GM12801 (cell line): ENCODE measurements around the gene OR8B8.

Experiments
- TF ChIP-seq, protein P1 (sequence below): IDR thresholded peaks from one replicate; pipeline ENCODE4 v1.5.1; 2011; ENCODE audit warnings: control low read depth; ENCODE audit not compliant: insufficient read length; ENCODE audit errors: extremely low read depth

OR8B8 gene

DNA sequence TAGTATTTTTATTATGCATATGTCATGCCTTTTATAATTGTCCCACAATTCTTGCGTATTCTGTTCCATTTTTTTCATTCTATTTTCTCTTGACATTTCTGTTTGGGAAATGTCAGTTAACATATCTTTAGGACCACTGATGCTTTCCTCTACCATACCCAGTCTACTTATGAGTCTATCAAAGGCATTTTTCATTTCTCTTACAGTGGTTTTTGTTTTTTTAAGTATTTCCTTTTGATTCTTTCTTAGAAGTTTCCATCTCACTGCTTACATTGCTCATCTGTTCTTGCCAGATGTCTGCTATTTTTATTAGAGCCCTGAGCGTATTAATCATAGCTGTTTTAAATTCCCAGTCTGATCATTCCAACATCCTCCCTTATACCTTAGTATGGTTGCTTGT, 29.3 kb upstream of the OR8B8 start:
- TF ChIP-seq, protein P1, sequence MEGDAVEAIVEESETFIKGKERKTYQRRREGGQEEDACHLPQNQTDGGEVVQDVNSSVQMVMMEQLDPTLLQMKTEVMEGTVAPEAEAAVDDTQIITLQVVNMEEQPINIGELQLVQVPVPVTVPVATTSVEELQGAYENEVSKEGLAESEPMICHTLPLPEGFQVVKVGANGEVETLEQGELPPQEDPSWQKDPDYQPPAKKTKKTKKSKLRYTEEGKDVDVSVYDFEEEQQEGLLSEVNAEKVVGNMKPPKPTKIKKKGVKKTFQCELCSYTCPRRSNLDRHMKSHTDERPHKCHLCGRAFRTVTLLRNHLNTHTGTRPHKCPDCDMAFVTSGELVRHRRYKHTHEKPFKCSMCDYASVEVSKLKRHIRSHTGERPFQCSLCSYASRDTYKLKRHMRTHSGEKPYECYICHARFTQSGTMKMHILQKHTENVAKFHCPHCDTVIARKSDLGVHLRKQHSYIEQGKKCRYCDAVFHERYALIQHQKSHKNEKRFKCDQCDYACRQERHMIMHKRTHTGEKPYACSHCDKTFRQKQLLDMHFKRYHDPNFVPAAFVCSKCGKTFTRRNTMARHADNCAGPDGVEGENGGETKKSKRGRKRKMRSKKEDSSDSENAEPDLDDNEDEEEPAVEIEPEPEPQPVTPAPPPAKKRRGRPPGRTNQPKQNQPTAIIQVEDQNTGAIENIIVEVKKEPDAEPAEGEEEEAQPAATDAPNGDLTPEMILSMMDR: no peak

DNA sequence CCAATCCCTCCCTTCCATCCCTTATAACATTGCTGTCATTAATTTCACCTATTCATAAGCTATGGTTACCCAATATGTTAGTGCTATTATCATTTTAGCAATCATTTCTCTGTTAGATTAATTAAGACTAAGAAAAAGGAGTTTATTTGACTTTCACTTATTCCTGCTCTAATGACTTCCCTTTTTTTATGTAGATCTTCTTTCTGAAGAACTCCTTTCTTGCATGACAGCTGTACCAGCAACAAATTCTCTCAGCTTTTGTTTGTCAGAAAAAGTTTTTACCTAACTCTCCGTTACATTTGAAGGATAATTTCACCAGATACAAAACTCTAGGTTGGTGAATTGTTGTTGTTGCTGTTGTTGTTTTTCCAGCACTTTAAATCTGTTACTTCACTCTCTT, 28.6 kb upstream of the OR8B8 start:
- TF ChIP-seq, protein P1: no peak

DNA sequence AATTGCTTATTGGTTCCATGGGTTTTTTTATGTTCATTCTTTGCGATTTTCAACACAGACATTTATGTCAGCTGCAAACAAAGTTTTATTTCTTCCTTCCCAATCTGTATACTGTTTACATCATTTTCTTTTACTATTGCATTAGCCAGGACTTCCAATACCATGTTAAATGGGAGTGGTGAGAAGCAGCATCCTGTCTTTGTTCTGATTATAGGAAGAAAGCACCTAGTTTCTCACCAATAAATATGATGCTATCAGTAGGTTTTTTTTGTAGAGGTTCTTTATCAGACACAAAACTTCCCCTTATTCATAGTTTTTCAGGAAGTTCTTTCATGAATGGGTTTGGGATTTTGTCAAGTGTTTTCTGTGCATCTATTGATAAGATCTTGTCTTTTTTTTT, 28.0 kb upstream of the OR8B8 start:
- TF ChIP-seq, protein P1: no peak

GRCh38 chr11:124470561-124471227, 25.2 kb upstream of the OR8B8 start:
- TF ChIP-seq, protein P1: no peak

DNA sequence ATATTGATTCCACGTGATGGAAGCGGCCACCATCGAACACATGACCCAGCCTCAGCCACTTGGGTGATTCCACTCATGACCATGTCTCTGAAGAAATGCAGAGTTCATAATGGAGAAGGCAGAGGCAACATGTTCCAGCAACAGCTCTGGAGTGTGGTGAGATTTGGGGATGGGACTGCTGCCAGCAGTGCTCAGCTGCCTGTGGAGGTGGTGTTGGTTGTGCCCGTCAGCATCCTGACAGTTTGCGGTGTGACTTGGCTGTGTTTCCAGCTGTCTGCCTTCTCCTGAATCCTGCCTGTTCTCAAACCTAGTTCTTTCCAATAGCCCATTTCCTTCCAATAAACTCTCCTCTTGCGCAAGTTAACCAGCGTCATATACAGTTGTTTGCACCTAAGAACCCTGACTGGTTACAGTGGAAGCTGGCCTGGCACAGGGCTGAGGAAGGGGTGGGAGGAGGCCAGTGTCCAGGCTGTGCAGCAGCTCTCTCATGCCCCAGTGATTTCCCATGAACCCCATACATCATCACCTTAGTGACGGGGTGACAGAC, 22.0 kb upstream of the OR8B8 start:
- TF ChIP-seq, protein P1: no peak

DNA sequence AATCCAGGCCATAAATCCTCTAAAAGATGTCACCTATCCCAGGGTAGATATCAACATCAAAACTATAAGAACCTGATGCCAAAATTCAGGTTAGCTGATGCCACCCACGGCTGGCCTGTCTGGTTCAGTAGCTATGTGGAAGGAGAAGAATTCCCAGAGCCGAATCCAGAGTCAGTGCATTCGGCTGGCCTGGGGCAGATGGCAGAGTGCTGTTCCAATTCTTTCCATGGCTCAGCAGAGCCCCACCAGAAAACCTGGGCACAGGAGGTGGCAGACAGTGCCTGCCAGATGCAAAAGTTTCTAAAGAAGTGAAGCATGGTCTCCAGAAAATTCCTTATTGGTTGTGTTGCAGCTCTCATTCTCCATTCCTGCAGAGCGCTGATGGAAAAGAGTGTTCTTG, 19.9 kb upstream of the OR8B8 start:
- TF ChIP-seq, protein P1: no peak

DNA sequence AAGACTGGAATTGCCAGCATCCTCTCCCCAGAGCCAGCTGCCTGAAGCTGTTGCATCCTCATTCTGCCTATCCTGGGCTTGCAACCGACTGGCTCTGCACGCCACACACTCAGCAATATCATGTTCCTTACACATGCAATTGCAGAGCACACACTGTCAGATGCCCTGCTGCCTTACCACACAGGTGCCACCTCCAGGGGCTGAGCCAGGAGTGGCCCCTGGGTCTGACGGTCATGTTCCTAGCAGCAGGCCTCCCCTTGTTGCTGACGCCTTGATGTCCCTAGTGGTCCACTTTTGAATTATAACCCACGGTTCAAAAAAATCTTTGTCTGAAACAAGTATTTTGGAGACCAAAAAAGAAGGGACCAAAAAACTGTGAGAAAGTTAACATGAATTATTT, 18.5 kb upstream of the OR8B8 start:
- TF ChIP-seq, protein P1: no peak
